ENCODE measurements around the gene SNCB.

The SNCB gene

GRCh38 chr5:176643491-176644219 lies 13.3 kb upstream of the SNCB start:
- DNase-seq = no peak

- no peak for DNase-seq
Measured at GRCh38 chr5:176642675-176643490, 12.5 kb upstream of the SNCB start.

GRCh38 chr5:176640616-176641015 lies 10.3 kb upstream of the SNCB start:
- DNase-seq = no peak

GRCh38 chr5:176639981-176640380 lies 9.6 kb upstream of the SNCB start:
- DNase-seq = peak; percentile 92

DNA sequence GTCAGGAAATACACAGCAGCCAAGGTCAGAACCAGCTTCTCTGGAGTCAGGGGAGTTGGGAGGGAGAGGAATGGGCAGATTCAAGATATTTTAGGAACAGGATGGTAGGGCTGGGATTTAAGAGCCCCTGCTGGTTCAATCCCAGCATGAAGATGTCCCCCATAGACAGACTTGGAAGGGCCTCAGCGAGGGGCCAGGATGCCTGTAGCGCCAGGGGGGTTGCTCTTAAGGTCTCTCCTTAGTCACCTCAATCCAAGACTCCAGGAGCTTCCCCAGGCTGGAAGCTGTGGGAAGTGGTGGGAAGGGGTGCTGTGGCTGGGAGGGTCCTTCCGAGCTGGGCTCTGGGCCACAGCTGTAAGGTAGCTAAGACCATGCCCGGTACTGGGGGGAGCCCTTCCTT lies 8.9 kb upstream of the SNCB start:
- DNase-seq = no peak

GRCh38 chr5:176638437-176638836 lies 8.1 kb upstream of the SNCB start:
- DNase-seq = no peak

- no peak for DNase-seq
Measured at GRCh38 chr5:176637556-176637955, 7.2 kb upstream of the SNCB start.

DNA sequence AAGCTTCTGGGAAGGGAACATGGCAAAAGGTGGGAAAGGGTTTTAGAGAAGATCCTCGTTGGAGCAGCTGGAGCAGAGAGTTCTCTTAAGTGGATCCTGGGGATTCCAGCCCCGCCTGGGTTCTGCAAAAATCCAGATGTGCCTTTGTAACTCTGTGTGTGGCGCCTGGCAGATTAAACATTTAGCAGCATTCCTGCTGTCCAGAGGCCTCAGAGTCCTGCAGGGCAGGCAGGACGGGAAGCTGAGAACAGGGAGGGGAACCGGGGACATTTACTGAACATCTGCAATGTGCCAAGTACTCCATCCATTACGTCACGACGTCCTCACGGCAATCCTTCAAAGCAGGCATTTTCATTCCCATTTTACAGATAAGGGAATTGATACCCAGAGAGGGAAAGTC lies 6.1 kb upstream of the SNCB start:
- no peak for DNase-seq

GRCh38 chr5:176633598-176633997 lies 3.3 kb upstream of the SNCB start:
- DNase-seq = no peak

- no peak for DNase-seq
Measured at GRCh38 chr5:176632745-176633144, 2.4 kb upstream of the SNCB start.

GRCh38 chr5:176631383-176632200 lies 1.3 kb upstream of the SNCB start:
- no peak for DNase-seq

GRCh38 chr5:176630681-176631222 lies 418 bp upstream of the SNCB start:
- DNase-seq = no peak

DNA sequence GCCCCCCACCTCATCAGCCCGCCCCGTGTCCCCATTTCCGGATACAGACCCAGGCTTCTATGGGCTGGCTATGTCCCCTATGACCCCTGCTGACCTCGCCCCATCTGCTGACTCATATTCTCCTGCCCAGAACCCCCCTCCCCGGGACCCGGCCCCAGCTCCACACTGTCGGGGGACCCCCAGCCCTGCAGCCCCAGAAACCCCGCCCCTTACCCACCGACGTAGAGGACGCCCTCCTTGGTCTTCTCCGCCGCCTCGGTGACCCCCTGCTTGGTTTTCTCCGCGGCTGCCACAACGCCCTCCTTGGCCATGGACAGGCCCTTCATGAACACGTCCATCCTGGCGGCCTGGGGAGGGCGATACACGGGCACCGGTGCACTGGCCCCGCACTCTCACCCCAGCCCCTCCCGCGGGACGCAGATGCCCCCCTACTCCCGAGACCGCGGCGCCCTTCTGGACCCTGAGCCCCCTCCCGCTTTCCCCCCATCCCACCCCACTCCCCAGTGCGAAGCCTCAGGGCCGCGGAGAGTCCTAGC lies 949 bp downstream of the SNCB start:
- DNase-seq = no peak

GRCh38 chr5:176628406-176629228 lies 1.7 kb downstream of the SNCB start:
- no peak for DNase-seq

DNA sequence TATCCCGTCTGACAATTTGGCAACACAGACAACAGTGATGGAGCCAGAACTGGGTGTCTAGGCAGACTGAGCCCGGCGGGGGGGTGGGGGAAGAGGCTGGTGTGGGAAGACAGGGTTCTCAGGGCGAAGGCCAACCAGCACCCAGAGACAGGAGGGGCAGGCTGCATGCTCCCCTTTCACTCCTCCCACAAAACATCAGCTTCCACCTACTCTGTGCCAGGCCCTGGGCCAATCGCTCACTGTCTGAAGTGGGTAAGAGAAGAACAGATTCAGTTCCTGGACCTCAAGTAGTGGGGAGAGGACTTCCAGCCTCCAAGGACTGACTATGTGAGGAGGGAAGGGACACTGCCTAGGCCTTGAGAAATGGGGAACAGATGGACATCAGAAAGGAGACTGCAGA lies 2.8 kb downstream of the SNCB start:
- no peak for DNase-seq

GRCh38 chr5:176626876-176627236 lies 3.5 kb downstream of the SNCB start:
- no peak for DNase-seq

DNA sequence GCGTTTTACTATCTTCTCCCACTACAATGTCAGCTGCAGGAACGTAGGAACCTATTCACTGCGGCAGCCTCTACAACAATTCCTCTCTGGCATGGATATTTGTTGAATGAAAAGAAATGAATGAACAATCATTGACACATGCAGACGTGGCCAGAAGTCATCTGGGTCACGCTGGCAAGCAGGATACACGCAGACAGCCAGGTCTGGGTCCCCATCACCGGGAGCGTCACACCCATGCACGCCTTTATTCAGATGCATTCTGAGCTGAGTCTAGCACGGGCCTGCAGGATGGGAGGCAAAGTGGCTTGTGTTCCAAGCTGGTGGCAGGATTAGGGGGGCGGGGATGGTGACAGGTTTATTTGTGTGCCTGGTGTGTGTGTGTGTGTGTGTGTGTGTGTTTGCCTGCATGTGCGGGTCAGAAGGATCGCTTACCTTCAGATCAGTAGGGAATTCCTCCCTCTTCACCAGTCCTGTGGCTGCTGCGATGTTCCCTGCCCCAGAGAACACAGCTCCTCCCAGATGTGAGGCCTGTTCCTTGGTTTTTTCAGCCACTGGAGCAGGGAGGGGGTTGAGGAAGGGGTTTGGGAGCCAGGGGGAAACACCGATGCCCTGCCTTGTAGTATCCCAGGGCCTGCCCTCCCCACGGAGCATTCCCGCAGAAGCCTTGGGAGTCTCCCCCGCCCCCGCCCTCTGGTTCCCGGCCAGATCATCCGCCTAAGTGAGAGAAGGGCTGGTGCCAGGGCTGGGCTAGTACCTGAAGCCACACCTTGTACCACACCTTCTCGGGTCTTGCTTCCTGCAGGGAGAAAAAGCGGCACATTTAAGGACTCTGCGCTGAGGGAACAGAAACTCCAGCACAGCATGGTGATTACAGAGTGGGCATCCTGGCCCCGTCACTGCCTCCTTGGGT lies 4.1 kb downstream of the SNCB start:
- DNase-seq = no peak

DNA sequence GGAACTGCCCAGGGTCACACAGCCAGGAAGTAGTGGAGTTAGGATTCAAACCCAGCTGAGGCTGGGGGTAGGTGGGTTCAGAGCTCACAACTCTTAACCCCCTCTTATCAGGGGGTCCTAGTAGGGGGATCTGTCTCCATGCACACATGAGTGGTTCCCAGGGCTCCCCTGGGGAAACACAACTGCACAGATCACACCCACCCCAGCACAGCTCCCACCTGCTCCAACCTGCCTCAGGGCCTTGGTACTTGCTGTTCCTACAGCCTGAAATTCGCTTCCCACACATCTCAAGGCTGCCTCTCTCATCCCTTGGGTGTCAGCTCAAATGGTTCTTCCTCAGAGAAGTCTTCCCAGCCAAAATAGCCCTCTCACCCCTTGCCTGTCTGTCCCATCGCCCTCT lies 4.8 kb downstream of the SNCB start:
- no peak for DNase-seq

DNA sequence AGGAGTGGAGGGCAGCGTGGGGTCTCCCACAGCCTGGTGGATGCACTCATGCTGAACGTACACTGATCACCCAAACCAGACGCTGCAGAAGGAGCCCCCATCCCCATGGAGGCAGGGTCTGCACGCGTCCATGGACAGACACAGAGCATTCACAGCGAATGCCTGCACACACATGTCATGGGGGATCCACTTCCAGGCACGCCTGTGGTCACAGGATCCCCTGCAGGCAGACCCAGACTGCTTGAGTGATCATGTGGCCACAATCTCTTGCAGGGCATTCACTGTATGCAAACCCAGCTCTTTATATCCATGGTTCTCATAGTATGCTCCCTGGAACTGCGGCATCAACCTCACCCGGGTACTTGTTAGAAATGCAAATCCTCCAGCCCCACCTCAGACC lies 5.4 kb downstream of the SNCB start:
- no peak for DNase-seq

GRCh38 chr5:176624142-176624541 lies 6.2 kb downstream of the SNCB start:
- no peak for DNase-seq

DNA sequence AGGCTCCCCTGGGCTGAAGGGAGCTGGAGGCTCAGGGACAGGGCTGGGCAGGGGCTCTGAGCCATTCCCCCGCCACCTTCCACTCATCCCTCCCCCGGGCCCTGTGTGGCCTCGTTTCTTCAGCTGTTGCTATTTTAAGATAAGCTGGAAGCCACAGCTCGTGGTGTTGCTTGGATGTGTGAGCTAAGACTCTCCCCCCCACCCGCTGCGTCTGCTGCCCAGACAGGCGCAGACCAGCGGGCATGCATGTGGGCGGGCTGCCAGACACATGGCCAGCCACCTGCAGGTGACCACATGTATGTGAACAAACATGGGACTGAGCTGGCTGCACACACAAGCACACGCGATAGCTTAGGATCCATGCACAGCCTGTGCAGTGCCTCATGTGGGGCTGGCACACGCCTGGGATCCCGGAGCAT lies 8.7 kb downstream of the SNCB start:
- no peak for DNase-seq
